MM.1S (cell line): ENCODE measurements around the gene SIDT1.

ENCODE experiments used
- DNase-seq: peaks from one replicate; pipeline ENCODE4 v3.0.0-alpha.2; 2015
- H2AFZ ChIP-seq: fragments of 300-600 bp; sonication (generic); 2 replicates; pipeline ENCODE4 v1.6.0; 2016; ENCODE audit warnings: antibody characterized with exemption, low read length
- H3F3A ChIP-seq: fragments of 300-600 bp; sonication (generic); 2 replicates; pipeline ENCODE4 v1.6.1; 2016; ENCODE audit warnings: mild to moderate bottlenecking, antibody characterized with exemption, low read length, moderate library complexity, mixed read lengths; ENCODE audit not compliant: insufficient read depth
- H3K27ac ChIP-seq: fragments of 300-600 bp; sonication (generic); 2 replicates; pipeline ENCODE4 v1.5.1; 2016; ENCODE audit warnings: mild to moderate bottlenecking, low read length
- H3K27me3 ChIP-seq: fragments of 300-600 bp; sonication (generic); replicated peaks from 2 replicates; pipeline ENCODE4 v1.6.0; 2016; ENCODE audit warnings: low read length; ENCODE audit not compliant: insufficient read depth
- H3K36me3 ChIP-seq: fragments of 300-600 bp; sonication (generic); replicated peaks from 2 replicates; pipeline ENCODE4 v1.6.1; 2016; ENCODE audit warnings: mild to moderate bottlenecking, low read length, mixed read lengths; ENCODE audit not compliant: insufficient read depth
- H3K4me1 ChIP-seq: fragments of 300-600 bp; sonication (generic); 2 replicates; pipeline ENCODE4 v1.6.1; 2016; ENCODE audit warnings: low read length, mixed read lengths
- H3K4me2 ChIP-seq: fragments of 300-600 bp; sonication (generic); 2 replicates; pipeline ENCODE4 v1.6.0; 2016; ENCODE audit warnings: low read depth, low read length
- H3K4me3 ChIP-seq: fragments of 300-600 bp; sonication (generic); 2 replicates; pipeline ENCODE4 v1.5.1; 2016; ENCODE audit warnings: low read length, mixed read lengths
- H3K79me2 ChIP-seq: fragments of 300-600 bp; sonication (generic); 2 replicates; pipeline ENCODE4 v1.6.1; 2016; ENCODE audit warnings: mixed run types, low read length, mixed read lengths
- H3K9ac ChIP-seq: fragments of 300-600 bp; sonication (generic); 2 replicates; pipeline ENCODE4 v1.6.1; 2016; ENCODE audit warnings: low read length, mixed read lengths
- H3K9me2 ChIP-seq: fragments of 300-600 bp; sonication (generic); replicated peaks from 2 replicates; pipeline ENCODE4 v1.6.1; 2016; ENCODE audit warnings: mild to moderate bottlenecking, low read length, mixed read lengths; ENCODE audit not compliant: insufficient read depth
- H3K9me3 ChIP-seq: fragments of 300-600 bp; sonication (generic); replicated peaks from 2 replicates; pipeline ENCODE4 v1.6.1; 2016; ENCODE audit warnings: mild to moderate bottlenecking, low read length, mixed read lengths; ENCODE audit not compliant: insufficient read depth
- H4K20me1 ChIP-seq: fragments of 300-600 bp; sonication (generic); 2 replicates; pipeline ENCODE4 v1.6.1; 2016; ENCODE audit warnings: mild to moderate bottlenecking, low read length, moderate library complexity, mixed read lengths; ENCODE audit not compliant: insufficient read depth
- EZH2 ChIP-seq: fragments of 300-600 bp; sonication (generic); optimal IDR thresholded peaks from 2 replicates; pipeline ENCODE3; 2017; ENCODE audit warnings: low read depth, mild to moderate bottlenecking, antibody characterized with exemption, low read length, mixed read lengths
- EZH2phosphoT487 ChIP-seq: fragments of 300-600 bp; sonication (generic); IDR thresholded peaks from 2 replicates; pipeline ENCODE4 v1.6.1; 2018; ENCODE audit warnings: antibody characterized with exemption, low read length
- TF ChIP-seq, protein P1 (sequence below): fragments of 300-600 bp; sonication (generic); IDR thresholded peaks from 2 replicates; pipeline ENCODE4 v1.5.1; 2016; ENCODE audit warnings: antibody characterized with exemption, low read length, mixed read lengths

SIDT1 gene

DNA sequence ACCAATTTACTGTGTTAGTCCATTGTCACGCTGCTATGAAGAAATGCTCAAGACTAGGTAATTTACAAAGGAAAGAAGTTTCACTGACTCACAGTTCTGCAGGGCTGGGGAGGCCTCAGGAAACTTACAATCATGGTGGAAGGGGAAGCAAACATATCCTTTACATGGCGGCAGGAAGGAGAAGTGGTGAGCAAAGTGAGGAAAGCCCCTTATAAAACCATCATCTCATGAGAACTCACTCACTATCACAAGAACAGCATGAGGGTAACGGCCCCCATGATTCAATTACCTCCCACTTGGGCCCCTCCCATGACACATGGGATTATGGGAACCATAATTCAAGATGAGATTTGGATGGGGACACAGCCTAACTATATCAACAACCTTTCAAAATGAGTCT, 143.9 kb downstream of the SIDT1 start:
- TF ChIP-seq, protein P1, sequence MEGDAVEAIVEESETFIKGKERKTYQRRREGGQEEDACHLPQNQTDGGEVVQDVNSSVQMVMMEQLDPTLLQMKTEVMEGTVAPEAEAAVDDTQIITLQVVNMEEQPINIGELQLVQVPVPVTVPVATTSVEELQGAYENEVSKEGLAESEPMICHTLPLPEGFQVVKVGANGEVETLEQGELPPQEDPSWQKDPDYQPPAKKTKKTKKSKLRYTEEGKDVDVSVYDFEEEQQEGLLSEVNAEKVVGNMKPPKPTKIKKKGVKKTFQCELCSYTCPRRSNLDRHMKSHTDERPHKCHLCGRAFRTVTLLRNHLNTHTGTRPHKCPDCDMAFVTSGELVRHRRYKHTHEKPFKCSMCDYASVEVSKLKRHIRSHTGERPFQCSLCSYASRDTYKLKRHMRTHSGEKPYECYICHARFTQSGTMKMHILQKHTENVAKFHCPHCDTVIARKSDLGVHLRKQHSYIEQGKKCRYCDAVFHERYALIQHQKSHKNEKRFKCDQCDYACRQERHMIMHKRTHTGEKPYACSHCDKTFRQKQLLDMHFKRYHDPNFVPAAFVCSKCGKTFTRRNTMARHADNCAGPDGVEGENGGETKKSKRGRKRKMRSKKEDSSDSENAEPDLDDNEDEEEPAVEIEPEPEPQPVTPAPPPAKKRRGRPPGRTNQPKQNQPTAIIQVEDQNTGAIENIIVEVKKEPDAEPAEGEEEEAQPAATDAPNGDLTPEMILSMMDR, result no peak
- TF ChIP-seq EZH2phosphoT487, result no peak
- TF ChIP-seq EZH2, result no peak
- Histone ChIP-seq H3K9me3 (no peaks in the 10 kb centered on the region), H2AFZ (no peak overlapping the region), H3K4me1 (no peaks in the 10 kb centered on the region), H3K9me2 (no peaks in the 10 kb centered on the region), H3K4me3 (no peak overlapping the region), H3K4me2 (no peak overlapping the region), H3F3A (no peaks in the 10 kb centered on the region), H3K36me3 (no peaks in the 10 kb centered on the region), H3K9ac (no peak overlapping the region), H3K27ac (no peak overlapping the region), H3K79me2 (no peaks in the 10 kb centered on the region), H4K20me1 (no peaks in the 10 kb centered on the region), H3K27me3 (no peaks in the 10 kb centered on the region)
- DNase-seq, result no peak

DNA sequence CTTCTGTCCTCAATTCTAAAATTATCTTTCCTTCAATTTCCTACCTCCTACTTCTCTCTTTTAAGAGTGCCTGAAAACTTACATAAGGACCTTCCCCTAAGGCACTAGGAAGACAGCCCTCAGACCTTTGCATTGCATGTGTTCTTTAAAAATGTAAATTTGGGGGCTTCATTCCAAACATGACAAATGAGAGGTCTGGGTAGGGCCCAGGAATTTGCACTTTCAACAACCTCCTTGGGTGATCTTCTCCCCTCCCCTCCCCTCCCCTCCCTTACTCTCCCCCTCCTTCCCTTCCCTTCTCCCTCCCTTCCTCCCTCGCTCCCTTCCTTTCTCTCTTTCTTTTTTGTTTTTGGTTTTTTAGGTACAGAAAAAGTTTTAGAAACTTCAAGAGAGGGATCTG, 145.4 kb downstream of the SIDT1 start:
- Histone ChIP-seq H3K4me1 (no peaks in the 10 kb centered on the region), H3K27ac (no peak overlapping the region), H3K9ac (no peak overlapping the region), H3K27me3 (no peaks in the 10 kb centered on the region), H3K36me3 (no peaks in the 10 kb centered on the region), H3K9me3 (no peaks in the 10 kb centered on the region), H3K79me2 (no peaks in the 10 kb centered on the region), H2AFZ (no peak overlapping the region), H3K4me2 (no peak overlapping the region), H3K4me3 (no peak overlapping the region), H3K9me2 (no peaks in the 10 kb centered on the region), H3F3A (no peaks in the 10 kb centered on the region), H4K20me1 (no peaks in the 10 kb centered on the region)
- TF ChIP-seq, protein P1, result no peak
- DNase-seq, result no peak

DNA sequence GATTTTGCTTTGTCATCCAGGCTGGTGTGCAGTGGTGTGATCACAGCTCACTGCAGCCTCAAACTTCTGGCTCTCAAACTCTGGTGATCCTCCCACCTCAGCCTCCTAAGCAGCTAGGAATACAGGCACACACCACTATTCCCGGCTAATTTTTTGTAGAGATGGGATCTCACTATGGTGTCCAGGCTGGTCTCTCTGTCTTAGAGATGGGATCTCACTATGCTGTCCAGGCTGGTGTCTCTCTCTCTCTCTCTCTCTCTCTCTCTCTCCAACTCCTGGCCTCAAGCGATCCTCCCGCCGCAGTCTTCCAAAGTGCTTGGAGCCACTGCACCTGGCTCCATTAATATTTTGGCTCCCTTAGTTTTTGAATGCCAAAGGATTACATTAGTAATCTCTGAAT, 146.4 kb downstream of the SIDT1 start:
- H3K9me3 ChIP-seq, result no peaks in the 10 kb centered on the region
- no peak for DNase-seq
- no peaks in the 10 kb centered on the region for H3K36me3 ChIP-seq
- H4K20me1 ChIP-seq, result no peaks in the 10 kb centered on the region
- no peaks in the 10 kb centered on the region for H3K79me2 ChIP-seq
- H3K4me1 ChIP-seq, result no peaks in the 10 kb centered on the region
- TF ChIP-seq EZH2, result no peak
- TF ChIP-seq, protein P1, result no peak
- no peak for TF ChIP-seq EZH2phosphoT487
- H2AFZ ChIP-seq, result no peak overlapping the region
- no peaks in the 10 kb centered on the region for H3K27me3 ChIP-seq
- no peak overlapping the region for H3K27ac ChIP-seq
- H3K4me2 ChIP-seq, result no peak overlapping the region
- H3K9me2 ChIP-seq, result no peaks in the 10 kb centered on the region
- H3K9ac ChIP-seq, result no peak overlapping the region
- H3F3A ChIP-seq, result no peaks in the 10 kb centered on the region
- no peak overlapping the region for H3K4me3 ChIP-seq
